Testis (tissue), 2 donors: Measurements from ENCODE around the gene B3GAT1.

Experiments
- CTCF ChIP-seq, 3 experiments: fragments of 450-650 bp in 2 of 3; fragments of 200-600 bp in 1 of 3; sonication (generic) in 1 of 3; IDR thresholded peaks; one replicate each; pipeline ENCODE4 v1.5.1; 2016 to 2019; ENCODE audit warnings: antibody characterized with exemption in 3 of 3, mild to moderate bottlenecking in 2 of 3, moderate library complexity in 1 of 3
- POLR2A ChIP-seq: fragments of 450-650 bp; IDR thresholded peaks from one replicate; pipeline ENCODE4 v1.6.1; 2017; ENCODE audit warnings: antibody characterized with exemption, mild to moderate bottlenecking, moderate library complexity

- TF ChIP-seq CTCF (IDR thresholded peaks at IDR 0.05) (no peak), POLR2A (no peak)
Measured at GRCh38 chr11:134372536-134372935, 39.5 kb downstream of the B3GAT1 start.
